G401.6 (cell line): ENCODE data around the gene TTLL3.

Experiments used
- FAIRE-seq: peaks from 2 replicates; lab custom pipeline; 2012; peaks lifted over from hg19 to GRCh38; lab: Jason Lieb, UNC

The TTLL3 gene

DNA sequence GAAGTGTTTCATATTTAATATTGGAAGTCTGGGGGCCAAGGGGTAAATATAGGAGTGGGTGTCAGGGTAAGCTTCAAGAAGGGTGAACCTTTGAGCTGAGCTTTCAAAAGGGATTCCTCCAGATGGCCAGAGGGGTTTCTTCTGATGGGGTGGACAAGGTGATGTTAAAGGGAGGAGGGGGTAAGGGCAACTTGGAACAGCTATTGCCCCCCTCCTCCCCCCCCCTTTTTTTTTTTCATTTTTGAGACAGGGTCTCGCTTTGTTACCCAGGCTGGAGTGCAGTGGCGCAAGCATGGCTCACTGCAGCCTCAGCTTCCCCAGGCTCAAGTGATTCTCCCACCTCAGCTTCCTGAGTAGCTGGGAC is 2.1 kb upstream of the TTLL3 start:
- FAIRE-seq: no peak

DNA sequence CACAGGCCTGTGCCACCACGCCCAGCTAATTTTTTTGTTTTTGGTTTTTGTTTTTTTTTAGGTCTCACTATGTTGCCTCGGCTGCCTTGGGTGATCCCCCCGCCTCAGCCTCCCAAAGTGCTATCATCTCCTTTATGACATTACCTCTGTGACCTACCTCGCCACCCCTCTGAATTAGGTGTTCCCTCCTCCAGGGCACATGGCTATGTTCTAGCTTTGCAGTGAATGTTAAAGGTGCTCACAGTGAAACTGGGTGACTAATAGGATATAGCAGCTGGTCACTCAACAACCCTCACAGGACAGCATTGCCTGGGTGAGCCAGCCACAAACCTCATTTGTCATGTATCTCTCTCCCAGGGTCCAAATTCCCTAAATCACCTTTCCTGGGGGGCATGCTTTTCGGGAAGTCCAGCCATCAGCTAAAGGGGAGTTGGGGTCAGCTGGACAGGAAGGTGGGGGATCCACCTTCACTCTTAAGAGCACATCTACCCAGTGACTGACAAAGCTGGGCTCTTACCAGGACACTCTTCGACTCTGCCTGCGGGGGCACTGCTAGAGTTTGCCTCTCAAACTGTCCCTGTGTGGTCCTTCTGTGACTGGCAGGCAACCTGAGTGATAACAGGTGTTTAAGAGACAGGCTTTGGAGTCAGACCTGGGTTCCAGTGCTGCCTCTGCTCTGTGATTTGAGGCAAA is 1.6 kb upstream of the TTLL3 start:
- FAIRE-seq: no peak

DNA sequence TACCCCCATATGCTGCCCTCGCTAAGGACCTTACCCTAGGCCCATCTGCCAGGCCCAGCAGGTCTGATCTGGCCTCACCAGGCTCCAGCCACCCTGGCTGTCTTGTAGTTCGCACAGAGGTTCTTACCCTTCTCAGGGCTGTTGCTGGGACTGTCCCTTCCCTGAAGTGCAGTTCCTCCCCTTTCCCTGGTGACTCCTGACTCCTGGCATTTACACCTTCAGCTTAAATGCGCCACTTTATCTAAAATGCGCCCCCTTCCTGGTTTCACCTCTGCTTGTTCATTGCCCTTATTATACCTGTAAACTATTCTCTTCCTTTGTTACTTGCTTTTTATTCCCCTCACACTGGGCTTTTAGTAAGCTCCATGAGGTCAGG is 835 bp upstream of the TTLL3 start:
- FAIRE-seq: no peak

DNA sequence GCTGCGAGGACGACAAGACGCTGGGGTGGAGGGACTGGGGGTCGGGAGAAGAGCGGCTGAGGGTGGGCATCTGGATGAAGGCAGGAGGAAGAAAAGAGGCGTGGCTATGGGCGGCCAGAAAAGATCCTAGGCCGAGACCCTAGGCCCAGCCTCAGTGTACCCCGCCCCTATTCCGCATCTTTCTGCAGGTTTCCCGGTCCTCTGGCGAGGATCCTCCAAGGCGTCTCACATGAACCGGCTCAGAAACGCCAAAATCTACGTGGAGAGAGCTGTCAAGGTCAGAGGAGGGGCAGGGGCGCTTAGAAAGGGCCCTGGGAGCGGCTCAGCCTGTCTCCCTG is 340 bp downstream of the TTLL3 start:
- no peak for FAIRE-seq

DNA sequence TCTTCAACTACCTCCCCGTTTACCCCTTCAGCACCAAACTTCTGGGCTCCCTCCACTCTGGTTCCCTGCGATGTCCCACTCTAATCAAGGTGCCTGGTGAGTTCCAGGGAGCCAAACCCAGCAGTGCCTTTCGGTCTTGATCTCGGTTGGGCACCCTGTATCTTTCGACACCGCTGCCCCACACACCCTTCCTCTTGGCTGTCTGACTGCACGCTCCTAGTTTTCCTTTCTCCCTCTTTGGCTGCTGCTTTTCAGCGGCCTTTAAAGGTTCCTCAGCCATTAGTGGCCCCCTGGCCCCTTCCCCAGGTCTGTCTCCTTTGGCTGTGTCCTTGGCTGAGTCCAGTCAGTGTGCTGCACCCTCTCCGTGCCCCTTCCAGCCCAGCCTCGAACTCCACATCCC is 784 bp downstream of the TTLL3 start:
- FAIRE-seq: no peak

DNA sequence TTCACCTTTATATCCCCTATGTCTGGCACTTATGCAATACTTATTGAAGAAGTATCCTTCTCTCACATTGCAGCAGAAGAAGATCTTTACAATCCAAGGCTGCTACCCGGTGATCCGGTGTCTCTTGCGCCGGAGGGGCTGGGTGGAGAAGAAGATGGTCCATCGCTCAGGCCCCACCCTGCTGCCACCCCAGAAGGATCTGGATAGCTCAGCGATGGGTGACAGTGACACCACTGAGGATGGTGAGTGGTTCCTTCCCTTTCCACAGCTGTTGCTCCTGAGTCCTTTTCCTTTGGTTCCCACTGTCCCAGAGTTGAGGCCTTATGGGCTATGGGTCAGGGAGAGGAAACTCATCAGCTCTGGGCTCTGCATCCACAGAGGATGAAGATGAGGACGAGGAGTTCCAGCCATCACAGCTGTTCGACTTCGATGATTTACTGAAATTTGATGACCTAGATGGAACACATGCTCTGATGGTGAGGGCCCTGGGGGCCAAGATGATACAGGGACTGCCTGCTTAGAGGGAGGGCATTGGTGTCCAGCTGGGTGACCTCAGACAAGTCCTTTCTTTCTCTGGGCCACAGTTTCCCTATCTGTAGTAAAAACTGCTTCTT is 2.9 kb downstream of the TTLL3 start:
- no peak for FAIRE-seq

DNA sequence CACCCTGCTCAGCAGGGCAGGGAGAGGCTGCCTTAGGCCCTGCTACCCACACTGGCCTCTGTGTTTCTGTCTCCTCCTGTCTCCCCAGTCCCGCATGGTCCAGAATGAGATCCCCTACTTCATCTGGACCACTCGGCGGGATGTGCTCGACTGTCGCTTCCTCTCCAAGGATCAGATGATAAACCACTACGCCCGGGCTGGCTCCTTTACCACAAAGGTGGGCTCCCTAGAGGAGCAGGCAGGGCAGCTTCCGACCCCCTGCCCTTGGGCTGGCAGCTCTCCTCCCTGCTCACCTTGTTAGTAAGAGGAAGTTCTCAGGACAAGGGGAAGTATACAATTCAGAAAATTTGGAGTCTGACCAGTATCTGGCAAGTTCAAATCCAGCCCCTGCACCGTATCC is 5.9 kb downstream of the TTLL3 start:
- no peak for FAIRE-seq

DNA sequence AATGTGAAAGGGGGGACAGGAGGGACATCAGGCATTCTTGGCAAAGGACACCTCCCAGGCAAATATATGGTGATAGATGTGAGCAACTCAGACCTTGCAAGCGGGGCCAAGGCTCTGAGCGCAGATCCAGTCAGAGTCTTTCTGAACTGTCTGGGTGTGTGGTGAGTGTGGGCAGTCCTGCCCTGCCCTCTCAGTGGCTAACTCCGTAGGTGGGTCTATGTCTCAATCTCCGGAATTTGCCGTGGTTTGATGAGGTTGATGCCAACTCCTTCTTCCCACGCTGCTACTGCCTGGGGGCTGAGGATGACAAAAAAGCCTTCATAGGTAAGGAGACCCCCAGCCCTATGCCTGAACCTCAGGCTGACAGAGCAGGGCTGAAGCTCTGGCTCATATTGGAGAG is 7.4 kb downstream of the TTLL3 start:
- FAIRE-seq: no peak

DNA sequence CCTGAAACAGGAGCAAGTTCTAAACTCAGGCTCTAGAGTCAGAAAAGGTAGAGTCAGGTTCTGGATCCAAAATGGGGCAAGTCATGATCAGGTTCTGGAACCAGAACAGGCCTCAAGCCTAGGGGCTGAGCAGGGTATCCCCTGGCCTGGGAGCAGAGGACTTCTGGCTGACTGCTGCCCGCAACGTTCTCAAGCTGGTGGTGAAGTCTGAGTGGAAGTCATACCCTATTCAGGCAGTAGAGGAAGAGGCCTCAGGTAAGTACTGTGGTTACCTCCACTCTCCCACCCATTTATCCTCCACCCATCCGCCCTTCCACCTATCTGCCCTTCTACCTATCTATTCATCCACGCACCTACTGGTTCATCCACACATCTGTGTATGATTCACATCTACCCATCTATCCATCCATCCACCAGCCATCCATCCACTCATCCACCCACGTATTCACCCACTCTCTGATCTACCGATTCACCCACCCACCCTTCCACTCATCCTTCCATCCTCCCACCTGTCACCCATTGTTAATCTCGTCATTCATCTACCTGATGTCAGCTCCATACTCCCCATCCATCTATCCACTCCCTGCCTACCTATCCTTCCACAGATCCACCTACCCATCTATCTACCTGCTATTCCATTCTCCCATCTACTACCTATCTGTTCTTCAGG is 8.7 kb downstream of the TTLL3 start:
- FAIRE-seq: no peak

DNA sequence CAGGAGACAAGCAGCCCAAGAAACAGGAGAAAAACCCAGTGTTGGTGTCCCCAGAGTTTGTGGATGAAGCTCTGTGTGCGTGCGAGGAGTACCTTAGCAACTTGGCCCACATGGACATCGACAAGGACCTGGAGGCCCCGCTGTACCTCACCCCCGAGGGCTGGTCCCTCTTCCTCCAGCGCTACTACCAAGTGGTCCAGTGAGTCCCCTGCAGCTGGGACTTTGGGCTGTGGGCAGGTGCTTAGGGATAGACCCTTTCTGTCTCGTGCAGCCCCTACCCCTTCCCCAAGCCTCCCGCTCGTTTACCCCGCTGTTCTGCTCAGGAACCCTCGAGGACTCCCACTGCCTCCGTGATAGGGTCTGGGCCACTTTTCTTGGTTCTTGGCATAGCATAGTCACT is 10.5 kb downstream of the TTLL3 start:
- no peak for FAIRE-seq

DNA sequence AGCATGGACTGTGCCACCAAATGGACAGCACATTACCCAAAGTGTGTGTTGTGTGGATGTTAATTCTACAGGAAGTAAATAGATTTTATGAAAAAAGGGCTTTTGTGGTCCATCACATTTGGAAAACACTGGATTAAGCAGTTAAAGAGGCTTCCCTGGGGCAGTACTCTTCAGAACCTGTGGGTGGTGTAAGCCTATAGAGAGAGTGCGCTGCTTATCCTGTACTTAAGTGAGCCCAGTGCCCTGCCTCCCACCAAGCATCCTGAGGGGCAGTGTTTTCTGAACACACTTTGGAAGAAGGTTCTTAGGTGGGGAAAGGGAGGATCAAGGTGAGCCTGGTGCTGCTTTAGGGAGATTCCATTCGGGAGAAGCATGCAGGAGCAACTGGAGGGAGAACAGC is 10.9 kb downstream of the TTLL3 start:
- FAIRE-seq: no peak

DNA sequence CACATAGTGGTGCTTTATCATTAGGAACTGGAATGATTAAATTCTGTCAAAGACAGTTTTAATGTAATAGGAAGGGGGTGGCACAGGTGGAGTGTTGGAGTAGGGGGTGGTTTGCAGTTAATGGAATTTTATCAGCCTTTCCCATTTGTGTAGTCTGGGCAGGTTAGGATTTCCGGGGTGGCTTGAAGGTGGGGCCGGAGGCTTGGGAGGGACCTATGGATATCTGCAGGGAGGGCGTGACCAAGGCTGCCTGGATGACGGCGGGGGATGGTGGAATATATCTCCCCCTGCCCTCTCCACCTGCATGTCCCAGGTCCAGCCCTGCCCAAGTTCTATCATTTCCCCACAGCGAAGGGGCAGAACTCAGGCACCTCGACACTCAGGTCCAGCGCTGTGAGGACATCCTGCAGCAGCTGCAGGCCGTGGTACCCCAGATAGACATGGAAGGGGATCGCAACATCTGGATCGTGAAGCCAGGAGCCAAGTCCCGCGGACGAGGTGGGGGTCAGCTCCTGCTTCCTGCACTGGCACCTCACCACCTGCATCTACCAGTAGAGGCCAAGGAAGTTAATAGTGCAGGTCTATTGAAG is 15.5 kb downstream of the TTLL3 start:
- FAIRE-seq: no peak

DNA sequence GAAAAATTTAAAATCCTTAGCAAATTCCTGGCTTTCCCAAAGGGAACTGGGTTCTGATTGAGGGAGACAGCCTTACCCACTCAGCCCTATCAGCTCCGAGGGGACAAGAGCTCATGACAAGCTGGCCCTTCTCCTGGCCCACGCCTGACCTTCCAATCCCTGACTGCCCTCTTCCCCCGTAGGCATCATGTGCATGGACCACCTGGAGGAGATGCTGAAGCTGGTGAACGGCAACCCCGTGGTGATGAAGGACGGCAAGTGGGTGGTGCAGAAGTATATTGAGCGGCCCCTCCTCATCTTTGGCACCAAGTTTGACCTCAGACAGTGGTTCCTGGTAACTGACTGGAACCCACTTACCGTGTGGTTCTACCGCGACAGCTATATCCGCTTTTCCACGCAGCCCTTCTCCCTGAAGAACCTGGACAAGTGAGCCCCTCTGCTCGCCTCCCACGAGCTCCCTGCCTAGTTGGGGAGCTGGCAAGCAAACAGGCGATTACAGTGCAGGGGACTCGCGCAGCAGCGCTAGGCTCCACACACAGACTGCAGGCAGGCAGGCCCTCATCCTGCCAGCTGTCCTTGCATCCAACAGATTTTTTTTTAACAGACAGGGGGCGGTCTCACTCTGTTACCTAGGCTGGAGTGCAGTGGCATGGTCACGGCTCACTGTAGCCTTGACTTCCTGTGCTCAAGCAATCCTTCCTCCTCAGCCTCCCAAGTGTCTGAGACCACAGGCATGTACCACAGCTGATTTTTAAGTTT is 16.9 kb downstream of the TTLL3 start:
- FAIRE-seq: no peak

DNA sequence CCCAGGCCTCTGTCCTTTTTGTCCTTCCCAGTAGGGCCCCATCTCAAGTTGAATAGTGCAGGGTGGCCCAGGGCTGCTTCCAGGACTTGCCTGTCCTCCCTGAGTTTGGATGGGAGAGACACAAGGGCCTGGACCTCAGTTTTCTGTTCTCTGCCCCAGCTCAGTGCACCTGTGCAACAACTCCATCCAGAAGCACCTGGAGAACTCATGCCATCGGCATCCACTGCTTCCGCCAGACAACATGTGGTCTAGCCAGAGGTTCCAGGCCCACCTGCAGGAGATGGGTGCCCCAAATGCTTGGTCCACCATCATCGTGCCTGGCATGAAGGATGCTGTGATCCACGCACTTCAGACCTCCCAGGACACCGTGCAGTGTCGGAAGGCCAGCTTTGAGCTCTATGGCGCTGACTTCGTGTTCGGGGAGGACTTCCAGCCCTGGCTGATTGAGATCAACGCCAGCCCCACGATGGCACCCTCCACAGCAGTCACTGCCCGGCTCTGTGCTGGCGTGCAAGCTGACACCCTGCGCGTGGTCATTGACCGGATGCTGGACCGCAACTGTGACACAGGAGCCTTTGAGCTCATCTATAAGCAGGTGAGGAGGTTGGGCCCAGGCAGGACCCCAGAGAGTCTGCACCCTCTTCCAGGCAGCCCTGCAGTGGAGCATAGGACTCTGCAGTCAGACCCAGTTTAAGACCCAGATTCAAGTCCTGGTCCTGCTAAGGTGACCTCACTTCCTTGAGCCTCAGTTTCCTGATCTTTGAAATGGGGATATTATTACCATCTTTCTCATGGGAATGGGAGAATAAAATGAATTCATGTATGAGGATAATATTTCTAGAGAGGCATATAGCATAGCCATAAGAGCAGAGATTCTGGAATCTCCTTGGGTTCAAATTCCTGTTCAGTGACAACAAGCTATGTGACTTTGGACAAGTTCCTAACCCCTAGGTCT is 19.0 kb downstream of the TTLL3 start:
- no peak for FAIRE-seq

DNA sequence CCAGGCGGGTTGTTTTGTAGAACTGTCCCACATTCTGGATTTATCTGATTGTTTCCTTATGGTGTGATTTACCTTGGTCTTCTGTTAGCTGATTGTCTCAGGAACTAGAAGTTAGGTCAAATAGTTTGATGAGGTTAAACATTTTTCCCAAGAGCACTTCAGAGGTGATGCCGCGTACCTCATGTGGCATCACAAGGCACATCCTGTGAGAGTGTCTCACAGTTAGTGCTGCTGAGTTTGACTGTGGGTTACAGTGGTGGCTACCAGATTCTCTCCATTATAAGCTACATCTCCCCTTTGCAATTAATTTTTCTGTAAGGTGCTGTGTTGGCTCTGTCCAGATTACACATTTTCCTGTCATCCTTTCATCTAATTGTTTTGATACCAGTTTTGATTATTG is 21.2 kb downstream of the TTLL3 start:
- FAIRE-seq: no peak

DNA sequence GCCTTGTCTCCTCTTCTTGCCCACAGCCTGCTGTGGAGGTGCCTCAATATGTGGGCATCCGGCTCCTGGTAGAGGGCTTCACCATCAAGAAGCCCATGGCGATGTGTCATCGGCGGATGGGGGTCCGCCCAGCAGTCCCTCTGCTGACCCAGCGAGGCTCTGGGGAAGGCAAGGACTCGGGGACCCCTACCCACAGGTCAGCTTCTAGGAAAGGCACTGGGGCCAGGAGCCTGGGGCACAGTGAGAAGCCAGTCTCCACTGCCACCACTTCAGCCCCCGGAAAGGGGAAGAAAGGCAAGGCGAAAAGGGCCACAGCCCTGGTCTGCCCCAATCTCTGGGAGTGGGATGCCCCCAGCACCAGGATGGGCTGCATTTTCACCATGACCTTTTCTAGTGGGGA is 23.0 kb downstream of the TTLL3 start:
- no peak for FAIRE-seq

DNA sequence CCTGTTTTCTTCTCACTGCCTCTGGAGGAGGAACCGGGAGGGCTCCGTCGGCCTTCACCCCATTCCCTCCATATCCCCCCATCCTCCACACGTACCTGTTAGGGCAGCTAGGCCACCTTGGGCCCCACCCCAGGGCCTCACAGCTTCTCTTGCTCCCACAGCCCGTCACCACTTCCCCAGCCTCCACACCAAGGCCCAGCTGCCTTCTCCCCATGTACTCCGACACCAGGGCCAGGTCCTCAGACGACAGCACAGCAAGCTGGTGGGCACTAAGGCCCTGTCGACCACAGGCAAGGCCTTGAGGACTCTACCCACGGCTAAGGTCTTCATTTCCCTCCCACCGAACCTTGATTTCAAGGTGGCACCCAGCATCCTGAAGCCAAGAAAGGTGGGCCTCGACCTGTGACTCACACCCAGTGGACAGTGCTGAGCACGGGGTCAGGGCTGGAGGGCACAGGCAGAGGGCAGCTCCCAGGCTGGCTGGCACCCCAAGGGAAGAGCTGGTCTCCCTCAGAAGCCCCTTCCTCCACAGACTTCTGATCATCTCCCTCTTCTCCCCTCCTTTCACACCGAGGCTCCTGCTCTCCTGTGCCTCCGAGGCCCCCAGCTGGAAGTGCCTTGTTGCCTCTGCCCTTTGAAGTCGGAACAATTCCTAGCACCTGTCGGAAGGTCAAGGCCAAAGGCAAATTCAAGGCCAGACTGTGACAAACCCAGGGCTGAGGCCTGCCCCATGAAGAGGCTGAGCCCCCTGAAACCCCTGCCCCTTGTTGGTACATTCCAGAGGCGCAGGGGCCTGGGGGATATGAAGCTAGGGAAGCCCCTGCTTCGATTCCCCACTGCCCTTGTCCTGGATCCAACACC is 24.7 kb downstream of the TTLL3 start:
- FAIRE-seq: no peak

DNA sequence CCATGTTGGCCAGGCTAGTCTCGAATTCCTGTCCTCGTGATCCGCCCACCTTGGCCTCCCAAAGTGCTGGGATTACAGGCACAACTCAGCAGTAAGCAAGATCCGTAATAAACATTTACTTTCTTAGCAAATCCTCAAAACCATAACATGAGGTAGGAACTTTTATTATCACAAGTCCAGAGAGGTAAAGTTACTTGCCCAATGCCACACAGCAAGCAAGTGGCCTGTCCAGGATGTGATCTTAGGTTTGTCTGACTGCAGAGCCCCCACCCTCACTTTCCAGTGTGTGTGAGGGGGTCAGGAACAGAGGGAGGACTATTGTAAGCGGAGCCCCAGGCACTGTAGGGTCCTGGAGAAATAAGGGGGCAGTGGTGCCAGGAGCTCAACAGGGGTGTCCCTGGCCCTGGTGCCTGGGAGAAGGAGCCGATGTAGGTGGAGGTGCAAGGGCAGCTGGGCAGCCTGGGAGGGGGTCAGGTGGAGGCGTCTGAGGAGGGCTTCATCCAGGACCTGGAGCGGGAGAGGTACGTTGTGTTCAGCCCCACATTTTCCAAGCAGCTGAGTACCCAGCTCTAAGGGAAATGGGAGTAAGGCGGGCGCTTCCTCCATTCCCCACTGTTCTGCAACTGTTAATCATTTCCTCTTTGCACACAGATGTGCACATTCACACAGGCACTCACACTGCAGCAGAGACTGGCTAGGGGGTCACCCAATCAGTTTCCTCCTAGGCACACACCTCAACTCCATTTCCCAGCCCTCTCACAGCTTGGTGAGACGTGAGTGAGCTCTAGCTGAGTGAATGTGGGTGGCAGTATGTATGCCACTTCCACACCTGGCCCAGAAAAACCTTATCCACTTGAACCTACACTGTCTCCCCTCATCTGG is 27.9 kb downstream of the TTLL3 start:
- no peak for FAIRE-seq

DNA sequence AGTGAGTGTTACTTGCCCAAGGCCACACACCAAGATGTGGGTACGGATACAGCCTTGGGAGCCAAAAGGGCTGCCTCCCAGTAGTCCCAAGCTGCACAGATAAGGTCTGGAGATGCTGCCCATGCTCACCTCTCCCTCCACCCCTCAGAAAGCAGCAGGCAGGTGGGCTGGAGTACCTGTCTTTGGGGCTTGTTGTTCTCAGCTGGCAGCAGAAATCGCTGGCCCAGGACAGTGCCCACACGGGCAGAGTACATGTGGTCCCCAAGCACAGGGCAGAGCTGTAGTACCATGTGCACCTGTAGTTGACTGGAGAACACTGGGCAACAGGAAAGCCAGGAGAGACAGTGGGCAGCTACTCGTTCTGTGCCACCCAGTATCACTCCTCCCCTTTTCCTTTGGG is 28.8 kb downstream of the TTLL3 start:
- FAIRE-seq: no peak

DNA sequence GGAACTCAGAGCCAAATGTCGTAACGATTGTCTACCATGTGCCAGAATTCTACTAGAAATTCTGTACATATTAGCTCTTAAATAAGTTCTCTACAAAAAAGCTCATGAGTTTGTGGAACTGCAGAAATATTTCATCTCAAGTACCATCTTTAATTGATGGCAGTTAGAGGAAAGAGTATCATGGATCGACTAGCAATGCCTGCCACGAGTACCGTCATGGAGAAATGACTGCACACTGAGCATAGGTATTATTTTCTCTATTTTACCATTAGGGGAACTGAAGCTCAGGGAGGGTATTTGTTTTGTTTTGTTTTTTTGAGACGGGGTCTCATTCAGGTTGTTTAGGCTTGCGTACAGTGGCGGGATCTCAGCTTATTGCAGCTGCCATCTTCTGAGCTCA is 31.0 kb downstream of the TTLL3 start:
- no peak for FAIRE-seq
